ENCODE results near the gene LMBR1. TPM values are rescaled to one million over a fixed set of nuclear protein-coding genes. Genes with fewer than 3 reads are reported as not detected.
A peak's percentile ranks its signal among the peaks of the same experiment; 100 is the strongest.

LMBR1 gene
- polyA plus RNA-seq, 3 donors: 14.8 to 24.4 (median 21.2) TPM

GRCh38 chr7:156854654-156855053 is 38.3 kb downstream of the LMBR1 start:
- H3K36me3 Mint-ChIP-seq: peaks cover 14 to 39% of the 10 kb centered on the region in 2 donors
- H3K27me3 ChIP-seq (ENCODE audit: control insufficient read depth in 2 of 2, insufficient read depth in 2 of 2, low read length in 2 of 2): no peaks in the 10 kb centered on the region
- H3K4me1 Mint-ChIP-seq: peaks cover 8% of the 10 kb centered on the region
- no peak overlapping the region for H3K4me2 ChIP-seq (replicated peaks; ENCODE audit: extremely low read depth, low read length, poor library complexity, severe bottlenecking)
- WGBS (ENCODE audit: insufficient coverage): 80% methylated on average over 1 of the region's 5 CpGs
- no peaks in the 10 kb centered on the region for H3K4me1 ChIP-seq (ENCODE audit: control insufficient read depth in 1 of 2, insufficient read depth in 2 of 2, low read length in 2 of 2)
- no peaks in the 10 kb centered on the region for H3K27me3 Mint-ChIP-seq (ENCODE audit: low read depth in 3 of 3)
- H3K4me3 Mint-ChIP-seq: no peak overlapping the region
- H2AFZ ChIP-seq (ENCODE audit: insufficient read depth, low read depth, low read length, poor library complexity, severe bottlenecking): no peak overlapping the region
- no peak overlapping the region for H3K4me3 ChIP-seq (replicated peaks in 1 of 3; ENCODE audit: low read depth in 2 of 3, low read length in 3 of 3)
- H3K27ac ChIP-seq (ENCODE audit: low read depth in 1 of 2, low read length in 2 of 2): no peak overlapping the region
- no peak overlapping the region for H3K9ac ChIP-seq (ENCODE audit: insufficient read depth, low read length, poor library complexity, severe bottlenecking)
- TF ChIP-seq, protein P1, sequence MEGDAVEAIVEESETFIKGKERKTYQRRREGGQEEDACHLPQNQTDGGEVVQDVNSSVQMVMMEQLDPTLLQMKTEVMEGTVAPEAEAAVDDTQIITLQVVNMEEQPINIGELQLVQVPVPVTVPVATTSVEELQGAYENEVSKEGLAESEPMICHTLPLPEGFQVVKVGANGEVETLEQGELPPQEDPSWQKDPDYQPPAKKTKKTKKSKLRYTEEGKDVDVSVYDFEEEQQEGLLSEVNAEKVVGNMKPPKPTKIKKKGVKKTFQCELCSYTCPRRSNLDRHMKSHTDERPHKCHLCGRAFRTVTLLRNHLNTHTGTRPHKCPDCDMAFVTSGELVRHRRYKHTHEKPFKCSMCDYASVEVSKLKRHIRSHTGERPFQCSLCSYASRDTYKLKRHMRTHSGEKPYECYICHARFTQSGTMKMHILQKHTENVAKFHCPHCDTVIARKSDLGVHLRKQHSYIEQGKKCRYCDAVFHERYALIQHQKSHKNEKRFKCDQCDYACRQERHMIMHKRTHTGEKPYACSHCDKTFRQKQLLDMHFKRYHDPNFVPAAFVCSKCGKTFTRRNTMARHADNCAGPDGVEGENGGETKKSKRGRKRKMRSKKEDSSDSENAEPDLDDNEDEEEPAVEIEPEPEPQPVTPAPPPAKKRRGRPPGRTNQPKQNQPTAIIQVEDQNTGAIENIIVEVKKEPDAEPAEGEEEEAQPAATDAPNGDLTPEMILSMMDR (IDR thresholded peaks at IDR 0.05): no peak
- peaks cover 18 to 46% (median 30%) of the 10 kb centered on the region in 7 donors for H3K9me3 Mint-ChIP-seq
- H3K9me3 ChIP-seq (replicated peaks in 1 of 2; ENCODE audit: control insufficient read depth in 1 of 2, insufficient read depth in 1 of 2, low read length in 2 of 2): peaks cover 17 to 19% of the 10 kb centered on the region in 2 donors
- DNase-seq: no peak
- H3K79me2 ChIP-seq (ENCODE audit: insufficient read depth, low read length): peaks cover 38% of the 10 kb centered on the region
- H3K27ac Mint-ChIP-seq: no peak overlapping the region
- peaks cover 0 to 6% of the 10 kb centered on the region in 2 donors for H3K36me3 ChIP-seq (replicated peaks in 1 of 2; ENCODE audit: control insufficient read depth in 1 of 2, insufficient read depth in 2 of 2, low read length in 2 of 2)
- no peaks in the 10 kb centered on the region for H4K20me1 ChIP-seq (ENCODE audit: insufficient read depth, low read length)
- intact Hi-C loops (cut with micrococcal nuclease): no loop called here

- Histone ChIP-seq H3K9me3 (replicated peaks in 1 of 2; ENCODE audit: control insufficient read depth in 1 of 2, insufficient read depth in 1 of 2, low read length in 2 of 2) (peaks cover 0 to 4% of the 10 kb centered on the region in 2 donors), H3K36me3 (replicated peaks in 1 of 2; ENCODE audit: control insufficient read depth in 1 of 2, insufficient read depth in 2 of 2, low read length in 2 of 2) (no peaks in the 10 kb centered on the region), H3K4me3 (replicated peaks in 1 of 3; ENCODE audit: low read depth in 2 of 3, low read length in 3 of 3) (no peak overlapping the region), H4K20me1 (ENCODE audit: insufficient read depth, low read length) (peaks cover 29% of the 10 kb centered on the region), H3K9ac (ENCODE audit: insufficient read depth, low read length, poor library complexity, severe bottlenecking) (no peak overlapping the region), H2AFZ (ENCODE audit: insufficient read depth, low read depth, low read length, poor library complexity, severe bottlenecking) (no peak overlapping the region), H3K4me2 (replicated peaks; ENCODE audit: extremely low read depth, low read length, poor library complexity, severe bottlenecking) (no peak overlapping the region), H3K27me3 (ENCODE audit: control insufficient read depth in 2 of 2, insufficient read depth in 2 of 2, low read length in 2 of 2) (no peaks in the 10 kb centered on the region), H3K4me1 (ENCODE audit: control insufficient read depth in 1 of 2, insufficient read depth in 2 of 2, low read length in 2 of 2) (no peaks in the 10 kb centered on the region), H3K27ac (ENCODE audit: low read depth in 1 of 2, low read length in 2 of 2) (no peak overlapping the region), H3K79me2 (ENCODE audit: insufficient read depth, low read length) (peaks cover 39% of the 10 kb centered on the region)
- no peak overlapping the region for H3K4me3 Mint-ChIP-seq
- intact Hi-C loops (cut with micrococcal nuclease): no loop called here
- WGBS (ENCODE audit: insufficient coverage): no CpG with 5 or more reads among the region's 3 CpGs
- peaks cover 16 to 24% of the 10 kb centered on the region in 2 donors for H3K36me3 Mint-ChIP-seq
- no peak for DNase-seq
- TF ChIP-seq, protein P1 (IDR thresholded peaks at IDR 0.05): no peak
- H3K27me3 Mint-ChIP-seq (ENCODE audit: low read depth in 3 of 3): no peaks in the 10 kb centered on the region
- peaks cover 0 to 13% (median 8%) of the 10 kb centered on the region in 7 donors for H3K9me3 Mint-ChIP-seq
- H3K4me1 Mint-ChIP-seq: peaks cover 3% of the 10 kb centered on the region
- peak overlapping the region in 1 of 7 donors; percentile 8 for H3K27ac Mint-ChIP-seq
These were observed 44.0 kb downstream of the LMBR1 start for GRCh38 chr7:156848979-156849378.

Measured in CD14-positive monocyte (primary cell).